Kidney (tissue), 14 donors: ENCODE results near the gene SLC4A11. TPM values are rescaled to one million over a fixed set of nuclear protein-coding genes. Genes with fewer than 3 reads are reported as not detected.

Experiments
- DNase-seq, 5 donors: peaks; one replicate each; pipeline ENCODE4 v3.0.0-alpha.2; 2013 to 2020
- FAIRE-seq: peaks from 2 replicates; lab custom pipeline; 2012; peaks lifted over from hg19 to GRCh38; lab: Jason Lieb, UNC
- H3K27ac ChIP-seq, 2 donors: one replicate each; pipeline ENCODE4 v1.7.0; 2013; ENCODE audit warnings: low read depth in 2 of 2, low read length in 2 of 2, inconsistent platforms in 1 of 2
- H3K27me3 ChIP-seq: one replicate; pipeline ENCODE4 v1.7.1; 2013; ENCODE audit warnings: low read length, inconsistent platforms; ENCODE audit not compliant: control insufficient read depth, insufficient read depth
- H3K36me3 ChIP-seq, 3 donors: one replicate each; pipeline versions ENCODE4 v1.7.0 to v1.7.1; 2013; ENCODE audit warnings: low read length in 3 of 3, control low read depth in 1 of 3, inconsistent platforms in 1 of 3; ENCODE audit not compliant: insufficient read depth in 3 of 3, control insufficient read depth in 2 of 3
- H3K4me1 ChIP-seq, 3 donors: one replicate each; pipeline versions ENCODE4 v1.7.0 to v1.7.1; 2013; ENCODE audit warnings: low read length in 3 of 3, inconsistent platforms in 1 of 3, low read depth in 1 of 3; ENCODE audit not compliant: control insufficient read depth in 2 of 3, insufficient read depth in 2 of 3
- H3K4me3 ChIP-seq, 3 donors: one replicate each; pipeline versions ENCODE4 v1.7.0 to v1.8.1; 2013; ENCODE audit warnings: low read length in 3 of 3, control low read depth in 1 of 3, inconsistent platforms in 1 of 3
- H3K9ac ChIP-seq, 3 donors: one replicate each; pipeline versions ENCODE4 v1.7.0 to v1.7.1; 2013; ENCODE audit warnings: low read length in 3 of 3, control low read depth in 1 of 3, inconsistent platforms in 1 of 3
- H3K9me3 ChIP-seq, 3 donors: one replicate each; pipeline versions ENCODE4 v1.7.0 to v1.7.1; 2013; ENCODE audit warnings: low read length in 3 of 3, control low read depth in 1 of 3, inconsistent platforms in 1 of 3; ENCODE audit not compliant: control insufficient read depth in 2 of 3, insufficient read depth in 1 of 3
- intact Hi-C: fragments of 100-400 bp; cut with DNase I; formaldehyde crosslinking; loops from one replicate; pipeline ENCODE4 v1.11.1; 2022
- polyA plus RNA-seq: library from polyadenylated mRNA; stranded (reverse); fragments of 350-450 nt; fragmentation: Illumina TruSeq; extraction: RNeasy Lipid Tissue Mini Kit (QIAGEN cat#74804); gene quantifications from one replicate; pipeline ENCODE4 v1.2.3, GENCODE V29; 2014; ENCODE audit warnings: low read depth, low replicate concordance; ENCODE audit not compliant: insufficient read depth
- total RNA-seq: library from RNA; stranded (reverse); fragmentation: NEBNext Ultra II Directional; extraction: Animal tissue kit (Norgen Biotek cat#: 25700); gene quantifications from one replicate; pipeline ENCODE4 v1.2.1, GENCODE V29; 2021
- TF ChIP-seq, protein P1 (sequence below): IDR thresholded peaks from 3 replicates; pipeline ENCODE4 v1.5.1; 2012; ENCODE audit warnings: mild to moderate bottlenecking, moderate library complexity, borderline replicate concordance; ENCODE audit not compliant: insufficient read depth; ENCODE audit errors: extremely low read depth
- donor health status: control.
- donor health status: control.
- donor health status: control.
- donor health status: control.
- donor health status: control.
- donor health status: DM: yes; HTN: yes; CAD: no.
- donor health status: Normal renal cell carcinoma (clear cell type).

The SLC4A11 gene
- total and polyA plus RNA-seq, 2 donors from 2014 or later: 7.6 to 14.8 TPM

DNA sequence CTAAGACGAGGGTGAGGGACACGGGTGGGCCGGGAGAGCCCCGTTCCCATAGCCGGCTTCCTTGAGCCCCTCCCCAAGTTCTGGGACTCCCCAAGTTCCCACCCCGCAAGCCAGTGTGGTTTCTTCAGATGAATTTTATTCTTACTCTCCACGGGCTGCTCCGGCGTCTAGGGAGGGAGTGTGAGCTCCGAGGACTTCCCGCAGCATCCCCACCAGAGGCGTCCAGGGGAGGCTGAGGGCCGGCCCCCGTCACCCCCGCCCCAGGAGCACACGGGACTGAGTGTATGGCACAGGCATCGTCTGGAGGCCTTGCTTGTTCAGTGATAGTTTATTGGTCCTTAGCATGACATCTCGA is 10.0 kb upstream of the SLC4A11 start:
- no peak for FAIRE-seq
- H3K36me3 ChIP-seq: peaks cover 0 to 20% (median 9%) of the 10 kb centered on the region in 3 donors
- intact Hi-C loops: no loop called here
- no peak for DNase-seq
- no peak overlapping the region for H3K27ac ChIP-seq
- H3K9me3 ChIP-seq: no peaks in the 10 kb centered on the region
- H3K4me1 ChIP-seq: no peaks in the 10 kb centered on the region
- H3K9ac ChIP-seq: no peak overlapping the region
- peaks cover 2% of the 10 kb centered on the region for H3K27me3 ChIP-seq
- H3K4me3 ChIP-seq: no peak overlapping the region
- TF ChIP-seq, protein P1, sequence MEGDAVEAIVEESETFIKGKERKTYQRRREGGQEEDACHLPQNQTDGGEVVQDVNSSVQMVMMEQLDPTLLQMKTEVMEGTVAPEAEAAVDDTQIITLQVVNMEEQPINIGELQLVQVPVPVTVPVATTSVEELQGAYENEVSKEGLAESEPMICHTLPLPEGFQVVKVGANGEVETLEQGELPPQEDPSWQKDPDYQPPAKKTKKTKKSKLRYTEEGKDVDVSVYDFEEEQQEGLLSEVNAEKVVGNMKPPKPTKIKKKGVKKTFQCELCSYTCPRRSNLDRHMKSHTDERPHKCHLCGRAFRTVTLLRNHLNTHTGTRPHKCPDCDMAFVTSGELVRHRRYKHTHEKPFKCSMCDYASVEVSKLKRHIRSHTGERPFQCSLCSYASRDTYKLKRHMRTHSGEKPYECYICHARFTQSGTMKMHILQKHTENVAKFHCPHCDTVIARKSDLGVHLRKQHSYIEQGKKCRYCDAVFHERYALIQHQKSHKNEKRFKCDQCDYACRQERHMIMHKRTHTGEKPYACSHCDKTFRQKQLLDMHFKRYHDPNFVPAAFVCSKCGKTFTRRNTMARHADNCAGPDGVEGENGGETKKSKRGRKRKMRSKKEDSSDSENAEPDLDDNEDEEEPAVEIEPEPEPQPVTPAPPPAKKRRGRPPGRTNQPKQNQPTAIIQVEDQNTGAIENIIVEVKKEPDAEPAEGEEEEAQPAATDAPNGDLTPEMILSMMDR: no peak

DNA sequence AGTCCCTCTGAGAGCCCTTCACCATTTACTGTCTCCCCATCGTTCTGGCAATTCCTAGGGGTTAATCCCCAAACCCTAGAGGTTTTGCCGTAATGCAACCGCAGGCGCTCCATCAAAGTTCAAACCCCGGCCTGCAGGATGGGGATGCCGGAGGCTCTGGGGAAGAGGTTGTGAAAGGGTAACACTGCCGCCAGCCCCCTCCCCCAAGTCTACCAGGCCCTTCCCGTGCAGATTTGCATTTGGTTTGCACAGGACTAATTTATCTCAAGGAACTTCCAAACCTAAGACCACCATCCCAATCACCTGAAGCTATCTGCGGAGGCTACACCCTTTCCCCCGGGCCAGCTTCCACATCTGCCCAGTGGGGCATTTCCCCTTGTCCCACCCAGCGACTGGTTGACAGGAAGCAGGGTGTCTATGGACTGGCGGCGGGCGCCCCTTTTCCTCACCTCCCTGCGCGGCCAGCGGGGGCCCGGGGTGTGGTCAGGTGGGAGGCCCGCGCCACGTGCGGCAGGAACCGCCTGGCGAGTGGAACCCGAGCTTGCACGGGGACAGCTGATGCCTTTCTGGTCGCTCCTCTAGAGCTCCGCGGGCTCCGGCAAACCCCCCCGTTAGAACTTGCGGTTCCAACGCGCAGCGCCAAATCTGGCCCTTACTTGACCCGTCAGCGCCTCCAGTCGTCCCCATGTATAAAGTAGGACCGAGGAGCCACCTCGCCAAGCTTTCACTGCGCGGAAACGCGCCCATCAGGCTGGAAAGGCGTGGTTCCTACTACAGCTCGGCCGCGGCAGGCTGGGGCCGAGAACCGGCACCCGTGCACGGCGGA is 9.4 kb upstream of the SLC4A11 start:
- no peak overlapping the region for H3K27ac ChIP-seq
- H3K9ac ChIP-seq: no peak overlapping the region
- no peak overlapping the region for H3K4me3 ChIP-seq
- H3K27me3 ChIP-seq: peaks cover 2% of the 10 kb centered on the region
- peaks cover 0 to 16% (median 4%) of the 10 kb centered on the region in 3 donors for H3K36me3 ChIP-seq
- DNase-seq: peak in 4 of 5 donors; percentile 44 to 77 (median 54)
- no peaks in the 10 kb centered on the region for H3K4me1 ChIP-seq
- intact Hi-C loops: no loop called here
- FAIRE-seq: no peak
- no peaks in the 10 kb centered on the region for H3K9me3 ChIP-seq
- TF ChIP-seq, protein P1: no peak

DNA sequence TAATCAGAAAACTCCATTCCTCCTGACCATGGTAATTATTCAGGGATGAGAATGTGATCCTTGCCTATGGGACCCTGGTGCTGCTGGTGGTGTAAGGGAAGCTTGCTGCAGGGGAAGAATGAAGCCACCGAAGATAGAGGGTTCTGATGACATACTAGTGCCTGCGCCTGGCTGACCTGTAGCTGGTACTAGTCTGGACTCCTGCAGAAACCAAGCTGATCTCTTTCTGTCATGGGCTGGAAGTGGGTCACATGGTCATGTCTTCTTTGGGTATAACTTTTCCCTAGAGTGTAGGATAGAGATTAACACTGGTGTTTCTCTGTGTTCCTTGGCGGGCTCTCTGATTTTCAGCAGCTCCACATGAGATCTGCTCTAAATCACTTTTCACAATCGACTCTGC is 8.6 kb upstream of the SLC4A11 start:
- no peaks in the 10 kb centered on the region for H3K4me1 ChIP-seq
- no peak overlapping the region for H3K27ac ChIP-seq
- H3K27me3 ChIP-seq: peaks cover 2% of the 10 kb centered on the region
- no peak overlapping the region for H3K4me3 ChIP-seq
- intact Hi-C loops: no loop called here
- peaks cover 0 to 14% (median under 1%) of the 10 kb centered on the region in 3 donors for H3K36me3 ChIP-seq
- no peak for FAIRE-seq
- no peak overlapping the region for H3K9ac ChIP-seq
- TF ChIP-seq, protein P1: no peak
- DNase-seq: no peak
- H3K9me3 ChIP-seq: no peaks in the 10 kb centered on the region
